Measurements from ENCODE around the gene ANXA11.

Gene ANXA11

DNA sequence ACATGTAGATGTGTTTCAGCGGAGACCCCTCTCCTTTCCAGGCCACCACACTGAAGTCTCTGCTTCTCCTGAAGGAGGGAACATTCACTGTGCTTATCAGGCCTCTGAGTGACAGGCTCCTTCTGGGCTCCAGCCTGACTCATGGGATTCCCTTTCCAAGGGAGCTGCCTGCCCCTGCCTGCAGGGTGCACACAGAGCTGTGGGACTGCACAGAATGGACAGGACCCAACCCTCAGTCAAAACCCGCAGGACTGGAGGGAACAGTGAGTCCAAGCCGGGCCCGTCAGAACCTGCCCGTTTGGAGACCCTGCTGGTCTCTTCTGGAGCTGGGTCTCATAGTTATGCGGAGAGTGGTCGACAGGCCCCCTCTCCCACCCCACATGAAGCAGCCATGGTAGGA is 40.2 kb downstream of the ANXA11 start:
- no peak for DNase-seq (ENCODE audit: low spot score)

DNA sequence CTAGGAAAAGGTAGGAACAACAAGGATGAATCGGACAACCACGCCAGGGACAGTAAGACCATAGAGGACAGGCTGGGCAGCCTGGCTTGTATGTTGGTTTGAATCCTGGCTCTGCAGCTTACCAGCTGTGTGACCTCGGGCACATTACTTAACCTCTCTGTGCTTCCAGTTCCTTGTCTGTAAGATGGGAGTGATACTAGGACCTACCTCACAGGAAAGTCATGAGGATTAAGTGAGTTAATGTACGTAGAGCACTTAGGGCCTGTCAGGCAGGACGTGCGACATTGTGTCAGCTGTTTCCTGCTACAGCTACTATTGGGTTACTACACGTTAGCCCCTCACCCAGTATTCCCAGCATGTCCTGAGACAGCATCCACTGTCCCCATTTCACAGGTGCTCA is 40.7 kb downstream of the ANXA11 start:
- DNase-seq (ENCODE audit: low spot score): no peak

DNA sequence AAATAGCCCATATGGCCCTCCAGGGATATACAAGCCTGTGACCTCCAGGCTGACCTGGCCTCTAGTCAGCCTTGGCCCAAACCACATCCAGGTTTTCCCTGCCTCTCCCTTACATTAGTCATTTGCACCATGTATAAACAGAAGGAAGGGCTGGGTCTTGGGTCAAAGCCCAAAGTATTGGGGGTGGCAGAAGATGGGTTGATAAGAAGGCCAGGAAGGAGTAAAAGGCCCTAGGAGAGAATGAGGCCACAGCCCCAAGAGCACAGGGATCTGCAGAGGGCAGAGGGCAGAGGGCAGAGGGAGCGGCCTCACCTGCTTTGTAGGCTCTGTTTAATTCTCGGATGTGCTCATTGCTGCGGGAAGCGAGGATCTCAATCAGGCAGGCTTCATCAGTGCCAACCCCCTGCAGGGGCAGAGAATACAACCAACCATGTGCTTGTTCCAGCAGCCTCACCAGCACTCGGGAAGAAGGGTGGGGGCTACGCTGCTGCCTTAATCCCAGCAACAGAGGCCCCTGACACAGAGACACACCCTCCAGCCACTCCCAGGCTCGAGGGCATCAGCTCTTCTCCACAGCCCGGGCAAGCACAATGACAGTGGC is 41.5 kb downstream of the ANXA11 start:
- no peak for DNase-seq (ENCODE audit: low spot score)

DNA sequence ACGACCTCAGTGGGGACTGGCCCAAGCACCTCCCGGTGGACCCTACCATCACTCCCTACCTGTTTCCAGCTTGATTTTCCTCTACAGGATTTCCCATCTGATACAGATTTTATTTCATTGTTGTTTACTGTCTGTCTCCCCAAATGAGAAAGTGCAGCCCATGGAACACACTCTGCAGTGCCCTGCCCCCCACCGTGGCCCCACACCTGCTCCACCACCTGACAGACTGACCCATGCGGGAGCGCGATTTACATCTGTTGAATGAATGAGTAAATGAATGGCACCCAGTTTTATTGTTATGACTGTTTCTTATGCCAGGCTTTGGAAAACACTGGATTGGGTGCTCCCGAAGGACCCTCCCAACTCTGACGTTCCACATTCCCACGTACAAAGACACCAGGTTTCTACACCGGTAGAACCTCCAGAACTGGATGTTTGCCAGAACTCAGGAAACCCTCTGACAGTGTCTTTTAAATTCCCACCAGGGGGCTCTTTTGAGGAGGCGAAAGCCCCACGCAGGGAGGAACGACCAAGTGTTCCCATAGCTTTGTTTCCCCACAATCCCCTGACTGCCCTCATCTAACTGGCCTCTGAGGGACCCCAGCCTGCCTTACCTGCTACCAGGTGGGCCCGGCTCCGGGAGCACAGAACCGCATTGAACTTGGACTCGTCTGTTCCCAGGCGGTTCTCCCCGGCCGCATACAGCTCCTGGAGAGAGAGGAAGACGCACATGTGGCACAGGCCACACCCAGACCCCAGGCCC is 43.8 kb downstream of the ANXA11 start:
- DNase-seq (ENCODE audit: low spot score): no peak

DNA sequence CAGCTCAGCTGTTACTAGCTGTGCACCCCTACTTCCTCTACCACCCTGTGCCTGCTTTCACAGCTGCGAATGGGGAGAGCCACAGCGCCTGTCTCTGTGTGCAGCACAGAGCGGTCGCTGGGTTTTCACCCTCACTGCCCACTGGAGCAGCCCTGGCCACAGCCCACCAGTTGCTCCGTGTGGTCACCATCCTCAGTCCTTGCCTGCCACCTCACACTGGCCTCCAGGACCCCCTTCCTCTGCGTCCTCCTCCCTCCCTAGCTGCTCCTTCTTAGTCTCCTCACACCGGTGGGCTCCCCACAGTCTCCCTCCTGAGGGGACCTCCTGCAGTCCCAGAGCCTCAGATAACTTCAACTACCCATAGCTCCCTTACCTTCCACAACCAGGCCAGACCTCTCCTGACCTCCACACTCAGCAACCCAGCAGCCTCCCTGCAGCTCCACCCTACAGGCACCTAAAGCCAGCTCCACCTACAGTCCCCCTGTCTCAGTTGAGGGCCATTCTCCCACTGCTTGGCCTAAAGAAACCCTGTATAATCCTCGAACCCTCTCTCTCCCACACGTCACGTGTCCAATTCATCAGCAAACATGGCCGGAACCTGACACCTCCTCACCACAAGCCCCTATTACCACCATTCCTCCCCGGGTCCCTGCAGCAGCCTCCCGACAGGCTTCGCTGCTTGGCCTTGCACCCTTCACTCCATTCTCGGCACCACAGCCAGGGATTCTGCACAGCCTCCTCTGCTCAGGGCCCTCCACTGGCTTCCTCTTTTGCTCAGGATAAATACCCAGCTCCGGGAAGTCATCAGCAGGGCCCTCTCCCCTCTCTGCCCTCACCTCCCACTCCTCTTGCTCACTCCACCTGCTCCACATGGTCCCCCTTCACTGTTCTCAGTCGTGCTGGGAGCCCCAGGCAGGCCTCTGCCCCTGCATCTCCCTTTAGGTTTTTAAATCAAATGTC is 44.7 kb downstream of the ANXA11 start:
- no peak for DNase-seq (ENCODE audit: low spot score)

DNA sequence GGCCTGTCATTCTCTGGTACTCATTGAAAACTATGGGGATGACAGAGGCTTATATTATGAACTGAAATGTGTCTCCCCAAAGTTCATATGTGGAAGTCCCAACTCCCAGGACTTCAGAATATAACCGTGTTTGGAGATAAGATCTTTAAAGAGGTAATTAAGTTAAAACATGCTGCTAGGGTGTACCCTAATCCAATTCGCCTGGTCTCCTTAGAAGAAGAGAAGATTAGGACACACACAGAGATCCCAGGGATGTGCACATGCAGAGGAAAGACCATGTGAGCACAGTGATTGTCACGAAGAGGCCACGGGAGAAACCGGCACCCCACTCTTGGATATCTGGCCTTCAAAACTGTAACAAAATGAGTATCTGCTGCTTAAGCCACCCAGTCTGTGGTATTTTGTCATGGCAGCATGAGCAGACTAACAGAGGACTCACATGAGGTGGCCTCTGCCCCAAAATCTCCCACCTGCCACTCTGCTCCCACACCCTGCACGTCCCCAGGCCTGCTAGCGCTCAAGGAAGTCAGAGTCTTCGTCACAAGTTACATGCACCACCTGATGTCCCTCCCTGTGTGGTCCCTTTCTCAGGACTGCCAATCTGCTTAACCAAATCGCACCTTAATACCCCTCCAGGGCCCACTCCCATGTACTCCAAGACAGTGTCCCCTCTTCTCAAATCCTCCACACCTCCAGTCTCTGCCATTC is 46.0 kb downstream of the ANXA11 start:
- DNase-seq (ENCODE audit: low spot score): no peak

DNA sequence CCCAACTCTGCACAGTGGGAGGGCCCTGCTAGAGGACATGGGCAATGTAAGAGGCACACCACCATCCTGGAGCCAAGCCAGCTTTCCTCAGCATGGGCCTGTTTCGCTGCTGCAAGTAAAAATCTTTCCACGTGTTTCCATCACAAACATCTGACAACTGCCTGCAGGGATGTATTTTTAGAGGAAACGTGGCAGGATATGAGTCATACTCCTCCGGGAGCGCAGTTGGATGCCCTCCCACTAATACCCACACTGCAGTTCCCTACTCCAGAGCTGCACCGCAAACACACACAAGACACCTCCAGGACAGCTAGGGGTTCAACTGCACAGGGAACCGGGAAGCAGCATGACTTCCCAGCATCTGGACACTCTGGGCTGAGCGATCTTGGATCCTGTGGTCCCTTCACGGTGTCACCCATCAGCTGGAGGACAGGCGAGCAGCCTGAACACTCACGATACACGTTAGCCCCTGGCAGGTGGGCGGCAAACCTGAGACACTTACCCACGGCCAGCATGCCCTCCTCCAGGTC is 46.7 kb downstream of the ANXA11 start:
- peak; percentile 92 for DNase-seq (ENCODE audit: low spot score)

DNA sequence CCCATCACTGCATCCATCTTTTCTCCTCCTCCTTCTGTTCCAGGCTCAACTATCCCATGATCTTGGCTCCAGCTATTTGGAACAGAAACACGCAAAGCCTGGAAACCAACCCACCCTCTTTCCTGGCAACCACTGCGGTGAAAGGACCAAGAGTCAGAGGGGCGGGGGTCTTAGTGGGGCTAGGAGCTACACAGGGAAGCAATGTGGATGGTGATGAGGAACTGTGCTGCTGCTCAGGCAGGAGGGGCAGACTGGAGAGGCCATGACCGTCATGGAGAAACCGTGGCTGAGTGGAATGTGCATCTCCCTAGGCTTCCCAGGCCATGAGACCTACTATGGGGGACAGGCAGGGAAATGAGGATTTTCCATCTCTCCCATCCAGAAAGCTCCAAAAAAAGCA is 47.2 kb downstream of the ANXA11 start:
- no peak for DNase-seq (ENCODE audit: low spot score)

DNA sequence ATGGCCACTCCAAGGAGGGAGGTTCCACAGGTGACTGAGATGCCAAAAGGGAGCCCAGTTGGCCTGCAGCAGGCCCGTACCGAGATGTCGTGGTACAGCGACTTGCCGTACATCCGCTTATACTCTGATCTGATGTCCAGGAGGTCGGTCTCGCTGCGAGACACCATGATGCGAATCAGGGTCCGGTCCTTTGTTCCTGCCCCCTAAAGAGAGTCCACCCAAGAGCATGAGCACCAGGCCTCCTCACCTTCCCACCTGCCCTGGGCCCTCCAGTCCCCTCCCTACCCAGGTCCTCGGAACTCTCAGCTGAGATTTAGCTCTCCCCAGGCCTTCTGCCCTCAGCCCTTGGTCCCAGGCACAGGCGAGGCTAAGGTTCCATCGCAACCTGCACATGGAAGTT is 47.8 kb downstream of the ANXA11 start:
- DNase-seq (ENCODE audit: low spot score): no peak

DNA sequence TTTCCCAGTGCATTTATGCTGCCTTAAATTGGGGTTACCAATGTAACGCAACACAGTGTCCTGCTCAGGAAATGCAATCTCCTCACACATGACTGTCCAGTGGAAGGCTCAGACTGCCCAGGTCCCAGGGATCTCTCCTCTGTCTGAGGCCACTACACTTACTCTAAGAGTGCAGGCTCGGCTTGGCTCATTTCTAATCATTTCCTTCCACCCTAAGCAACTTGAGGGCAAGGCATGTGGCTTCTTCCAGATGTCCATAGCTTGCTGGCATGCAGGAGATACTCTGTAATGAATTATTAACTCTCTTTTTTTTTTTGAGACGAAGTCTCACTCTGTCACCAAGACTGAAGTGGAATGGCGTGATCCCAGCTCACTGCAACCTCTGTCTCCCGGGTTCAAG is 49.1 kb downstream of the ANXA11 start:
- no peak for DNase-seq (ENCODE audit: low spot score)

DNA sequence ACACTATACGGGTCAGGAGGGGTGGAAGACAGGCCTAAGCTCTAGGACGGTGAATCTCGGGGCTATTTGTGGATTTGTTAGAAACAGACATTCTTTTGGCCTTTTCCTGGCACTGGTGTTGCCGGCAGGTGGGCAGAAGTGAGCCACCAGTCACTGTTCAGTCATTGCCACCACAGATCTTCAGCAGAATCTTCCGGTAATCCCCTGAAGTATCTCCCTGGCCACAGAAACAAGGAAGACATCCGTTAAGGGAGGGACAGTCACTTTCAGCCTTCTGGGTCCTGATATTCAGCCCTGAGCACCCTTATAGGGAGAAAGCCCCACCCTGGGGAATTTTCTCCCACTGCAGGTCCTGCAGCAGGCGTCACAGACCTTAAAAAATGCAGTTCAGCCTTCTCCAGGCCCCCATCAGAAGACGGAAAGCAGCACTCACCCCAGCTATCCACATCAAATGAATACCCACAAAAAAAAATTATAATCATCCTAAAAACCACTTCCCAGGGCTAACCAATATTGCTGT is 49.6 kb downstream of the ANXA11 start:
- no peak for DNase-seq (ENCODE audit: low spot score)

DNA sequence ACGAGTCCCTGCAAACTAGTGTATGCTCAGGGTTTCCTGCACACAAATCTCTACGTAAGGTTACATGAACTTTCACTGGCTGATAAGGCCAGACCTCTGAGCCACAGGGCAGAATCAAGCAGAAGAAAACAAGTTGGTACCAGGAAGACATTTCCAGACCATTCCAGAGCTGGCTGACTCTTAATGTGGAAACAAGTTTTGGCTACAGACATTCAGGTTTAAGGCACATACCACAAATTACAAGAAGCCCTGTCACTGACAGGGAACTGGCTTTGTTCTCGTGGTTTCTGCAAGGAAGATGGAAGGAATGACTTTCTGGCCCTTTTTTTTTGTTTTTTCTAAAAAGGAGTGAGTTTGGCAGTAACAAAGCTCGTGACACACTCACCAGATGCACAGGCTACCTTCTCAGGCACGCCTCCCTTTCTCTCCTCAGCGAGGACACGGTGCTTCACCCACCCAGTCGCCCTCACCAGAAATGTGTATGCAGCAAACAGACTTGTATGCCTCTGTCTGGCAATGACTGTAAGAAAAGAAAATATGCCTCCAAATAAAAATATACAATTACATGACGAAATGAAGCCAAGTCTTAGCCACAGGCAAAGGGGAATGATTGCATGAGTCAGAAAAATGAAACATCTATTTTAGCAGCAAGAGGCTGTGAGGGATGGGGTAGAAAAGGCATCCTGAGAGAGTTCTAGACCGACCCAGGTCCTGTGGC is 50.2 kb downstream of the ANXA11 start:
- no peak for DNase-seq (ENCODE audit: low spot score)

DNA sequence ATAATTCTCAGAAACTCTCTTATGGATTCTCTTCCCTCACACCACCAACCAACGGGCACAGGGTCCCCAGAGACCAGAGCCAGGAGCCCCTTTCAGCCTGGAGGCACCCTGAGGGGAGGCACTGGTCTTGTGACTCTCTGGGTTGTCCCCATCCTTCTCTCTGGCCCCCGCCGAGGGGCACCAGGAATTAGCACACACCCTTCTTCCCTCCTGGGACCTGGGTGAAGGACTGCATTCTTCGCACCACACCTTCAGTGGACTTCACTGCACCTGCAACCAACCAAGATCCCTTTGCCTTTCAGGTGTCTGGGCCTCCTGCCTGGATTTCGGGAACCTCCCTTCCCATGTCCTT is 50.7 kb downstream of the ANXA11 start:
- no peak for DNase-seq (ENCODE audit: low spot score)

DNA sequence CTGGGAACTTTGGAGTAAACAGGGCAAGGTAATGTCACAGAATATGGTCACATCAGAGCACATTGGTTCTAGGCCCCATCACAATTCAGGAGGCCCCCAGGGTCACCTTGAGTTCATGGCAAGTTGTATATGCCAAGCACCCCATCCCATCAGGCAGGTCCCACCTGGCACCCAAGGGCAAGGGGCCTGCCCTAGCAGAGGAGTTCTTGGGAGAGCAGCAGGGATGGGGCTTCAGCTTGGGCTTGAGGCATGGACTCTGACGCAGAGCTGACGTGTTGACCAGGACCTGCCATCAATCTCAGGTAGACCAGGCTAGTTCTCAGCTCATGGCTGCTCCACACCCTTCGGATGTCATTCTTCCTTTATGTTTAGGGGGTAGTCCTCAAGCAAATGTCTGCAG is 51.9 kb downstream of the ANXA11 start:
- DNase-seq (ENCODE audit: low spot score): no peak

DNA sequence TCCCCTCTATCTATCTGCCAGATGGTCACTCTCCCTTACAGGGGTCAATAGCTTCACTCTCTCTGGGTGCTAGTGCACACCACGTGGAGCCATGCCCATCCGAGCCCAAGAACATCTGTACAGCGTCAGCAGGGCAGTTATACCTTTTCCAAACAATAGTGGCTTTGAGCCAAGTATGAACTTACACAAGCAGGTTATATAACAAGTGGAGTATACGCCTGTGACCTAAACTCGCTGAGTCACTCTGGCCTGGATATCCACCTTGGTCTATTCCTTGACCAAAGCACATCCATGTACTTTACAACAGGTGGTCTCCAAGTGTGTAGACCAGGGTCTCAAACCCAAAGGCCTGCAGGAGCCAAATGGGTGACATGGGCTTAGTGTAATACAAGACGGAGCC is 52.5 kb downstream of the ANXA11 start:
- no peak for DNase-seq (ENCODE audit: low spot score)

DNA sequence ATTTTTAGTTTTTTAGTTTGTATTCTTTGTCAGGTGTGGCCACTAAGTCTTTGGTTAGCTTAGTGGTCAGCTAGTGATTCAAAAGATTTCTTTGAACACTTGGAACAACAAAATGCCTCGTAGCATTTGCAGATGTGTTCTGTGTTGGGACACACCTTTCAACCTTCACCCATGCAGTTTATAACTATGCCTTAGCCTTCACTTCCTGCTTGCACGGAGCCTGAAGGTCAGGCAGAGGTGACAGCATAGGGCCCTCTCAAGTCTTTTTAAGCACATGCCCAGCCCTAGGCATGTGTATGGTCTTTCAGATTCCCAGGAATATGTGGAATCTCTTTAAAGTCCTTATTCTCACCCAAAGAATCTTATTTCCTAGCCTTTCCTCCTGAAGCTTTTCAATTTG is 55.2 kb downstream of the ANXA11 start:
- DNase-seq (ENCODE audit: low spot score): no peak

DNA sequence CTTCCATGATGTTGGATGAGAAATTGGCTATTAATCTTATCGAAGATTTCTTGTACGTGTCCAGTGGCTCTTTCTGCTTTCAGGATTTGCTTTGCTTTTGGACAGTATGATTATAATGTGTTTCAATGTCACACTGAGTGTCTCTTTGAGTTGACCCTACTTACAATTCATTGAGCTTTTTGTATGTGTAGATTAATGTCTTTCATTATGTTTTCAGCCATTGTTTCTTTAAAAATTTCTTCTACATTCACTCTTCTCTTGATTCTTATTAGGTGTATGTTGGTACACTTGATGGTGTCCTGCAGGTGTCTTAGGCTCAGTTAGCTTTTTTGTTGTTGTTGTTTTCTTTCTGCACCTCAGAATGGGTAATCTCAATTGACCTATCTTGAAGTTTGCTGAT is 56.2 kb downstream of the ANXA11 start:
- no peak for DNase-seq (ENCODE audit: low spot score)

DNA sequence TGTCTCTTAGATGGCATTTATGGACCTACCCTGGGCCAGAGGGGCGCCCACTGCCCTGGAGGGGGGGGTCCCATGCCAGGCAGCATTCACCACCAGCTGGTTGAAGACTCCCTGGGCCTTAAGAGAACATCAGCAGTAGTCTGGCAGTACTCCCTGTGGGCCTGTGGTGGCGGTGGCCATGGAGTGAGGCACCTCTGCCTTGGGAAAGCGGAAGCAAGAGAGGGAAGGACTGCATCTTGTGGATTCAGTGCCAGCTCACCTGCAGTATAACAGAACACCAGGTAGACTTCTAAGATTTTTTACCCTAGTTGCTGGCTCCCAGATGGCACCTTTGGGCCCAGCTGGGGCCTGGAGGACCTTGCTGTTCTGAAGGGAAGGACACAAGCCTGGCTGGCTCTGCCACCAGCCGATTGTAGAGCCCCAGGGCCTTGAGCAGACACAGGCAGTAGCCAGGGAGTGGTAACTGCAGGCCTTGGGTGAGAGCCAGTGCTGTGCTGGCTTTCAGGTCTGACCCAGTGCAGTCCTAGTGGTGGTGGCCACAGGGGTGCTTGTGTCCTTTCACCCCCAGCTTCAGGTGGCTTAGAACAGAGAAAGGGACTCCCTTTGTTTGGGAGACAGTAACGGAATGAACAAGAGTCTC is 57.1 kb downstream of the ANXA11 start:
- no peak for DNase-seq (ENCODE audit: low spot score)

DNA sequence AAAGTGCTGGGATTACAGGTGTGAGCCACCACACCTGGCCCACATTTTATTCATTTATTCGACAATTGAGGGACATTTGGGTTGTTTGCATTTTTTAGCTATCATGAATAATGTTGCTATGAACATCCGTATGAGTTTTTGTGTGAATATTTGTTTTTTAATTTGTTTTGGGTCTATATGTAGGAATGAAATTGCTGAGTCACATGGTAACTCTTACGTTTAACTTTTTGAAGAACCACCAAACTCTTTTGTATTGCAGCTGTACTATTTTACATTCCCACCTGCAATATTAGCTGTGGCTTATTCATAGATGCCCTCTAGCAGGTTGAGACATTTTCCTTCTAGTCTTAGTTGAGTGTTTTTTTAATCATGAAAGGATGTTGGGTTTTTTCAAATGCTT is 58.4 kb downstream of the ANXA11 start:
- no peak for DNase-seq (ENCODE audit: low spot score)

DNA sequence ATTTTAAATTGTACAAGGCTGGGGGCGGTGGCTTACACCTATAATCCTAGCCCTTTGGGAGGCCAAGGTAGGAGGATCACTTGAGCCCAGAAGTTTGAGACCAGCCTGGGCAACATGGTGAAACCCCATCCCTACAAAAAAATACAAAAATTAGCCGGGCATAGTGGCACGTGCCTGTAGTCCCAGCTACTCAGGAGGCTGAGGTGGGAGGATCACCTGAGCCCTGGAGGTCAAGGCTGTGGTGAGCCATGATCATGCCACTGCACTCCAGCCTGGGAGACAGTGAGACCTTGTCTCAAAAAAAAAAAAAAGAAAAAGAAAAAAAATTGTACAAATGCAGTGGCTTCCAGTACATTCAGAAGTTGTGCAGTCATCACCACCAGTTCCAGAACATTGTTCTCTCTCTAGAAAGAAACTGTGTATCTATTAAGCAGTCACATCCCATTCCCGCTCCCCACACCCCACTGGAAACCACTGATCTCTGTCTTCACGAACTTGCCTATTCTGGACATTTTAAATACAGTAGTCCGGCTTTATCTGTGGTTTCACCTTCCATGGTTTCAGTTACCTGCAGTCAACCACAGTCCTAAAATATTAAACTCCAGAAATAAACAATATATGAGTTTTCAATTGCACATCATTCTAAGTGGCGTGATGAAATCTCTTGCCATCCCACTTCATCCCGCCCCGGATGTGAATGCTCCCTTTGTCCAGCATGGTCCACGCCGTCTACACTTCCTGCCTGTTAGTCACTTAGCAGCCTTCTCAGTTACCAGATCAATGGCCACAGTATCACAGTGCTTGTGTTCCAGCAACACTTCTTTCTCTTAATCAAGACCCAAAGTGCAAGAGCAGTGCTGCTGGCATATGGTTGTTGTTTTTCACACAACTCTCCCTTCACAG is 59.7 kb downstream of the ANXA11 start:
- peak; percentile 53 for DNase-seq (ENCODE audit: low spot score)

All from kidney capillary endothelial cell (primary cell).